Adrenal gland (tissue), 5 donors: ENCODE results near the gene TFDP1.
"Not testable (repeated sequence)": the region's sequence is repeated elsewhere in the genome, so short reads cannot be mapped to it uniquely, and the experiment has no call there.

Source experiments
- POLR2A ChIP-seq, 2 donors: fragments of 450-650 bp; IDR thresholded peaks; one replicate each; pipeline ENCODE4 v1.6.1; 2017; ENCODE audit warnings: antibody characterized with exemption in 2 of 2, mild to moderate bottlenecking in 2 of 2, moderate library complexity in 1 of 2
- TF ChIP-seq, protein P1 (sequence below), 6 experiments: fragments of 450-650 bp in 4 of 6; fragments of 200-600 bp in 2 of 6; sonication (generic) in 1 of 6; IDR thresholded peaks; 1 replicate in 5 of 6; 2 replicates in 1 of 6; pipeline versions ENCODE4 v1.5.1 to v1.8.0; 2016 to 2021; ENCODE audit warnings: antibody characterized with exemption in 6 of 6, mild to moderate bottlenecking in 2 of 6, moderate library complexity in 1 of 6
- donor health status: DM: no; HTN: no; CAD: no.

DNA sequence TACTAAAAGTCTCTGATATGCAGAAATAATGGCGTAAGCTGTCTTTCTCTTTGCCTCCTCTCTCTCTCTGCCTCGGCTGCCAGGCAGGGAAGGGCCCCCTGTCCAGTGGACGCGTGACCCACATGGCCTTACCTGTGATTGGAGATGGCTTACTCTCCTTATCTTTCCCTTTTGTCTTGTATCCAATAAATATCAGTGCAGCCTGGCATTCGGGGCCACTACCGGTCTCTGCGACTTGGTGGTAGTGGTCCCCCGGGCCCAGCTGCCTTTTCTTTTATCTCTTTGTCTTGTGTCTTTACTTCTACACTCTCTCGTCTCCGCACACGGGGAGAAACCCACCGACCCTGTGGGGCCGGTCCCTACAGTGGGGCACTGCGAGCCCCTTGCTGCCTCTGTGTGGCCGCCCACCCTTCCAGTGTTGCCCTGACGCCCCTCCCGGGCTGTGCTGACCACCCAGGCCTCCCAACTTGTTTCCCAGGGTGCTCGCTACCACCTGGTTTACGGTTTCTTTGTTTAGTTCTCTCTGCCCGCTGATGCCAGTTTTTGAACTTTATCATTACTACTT lies 37.5 kb downstream of the TFDP1 start:
- not testable (repeated sequence) for TF ChIP-seq POLR2A (IDR thresholded peaks at IDR 0.05)
- TF ChIP-seq, protein P1, sequence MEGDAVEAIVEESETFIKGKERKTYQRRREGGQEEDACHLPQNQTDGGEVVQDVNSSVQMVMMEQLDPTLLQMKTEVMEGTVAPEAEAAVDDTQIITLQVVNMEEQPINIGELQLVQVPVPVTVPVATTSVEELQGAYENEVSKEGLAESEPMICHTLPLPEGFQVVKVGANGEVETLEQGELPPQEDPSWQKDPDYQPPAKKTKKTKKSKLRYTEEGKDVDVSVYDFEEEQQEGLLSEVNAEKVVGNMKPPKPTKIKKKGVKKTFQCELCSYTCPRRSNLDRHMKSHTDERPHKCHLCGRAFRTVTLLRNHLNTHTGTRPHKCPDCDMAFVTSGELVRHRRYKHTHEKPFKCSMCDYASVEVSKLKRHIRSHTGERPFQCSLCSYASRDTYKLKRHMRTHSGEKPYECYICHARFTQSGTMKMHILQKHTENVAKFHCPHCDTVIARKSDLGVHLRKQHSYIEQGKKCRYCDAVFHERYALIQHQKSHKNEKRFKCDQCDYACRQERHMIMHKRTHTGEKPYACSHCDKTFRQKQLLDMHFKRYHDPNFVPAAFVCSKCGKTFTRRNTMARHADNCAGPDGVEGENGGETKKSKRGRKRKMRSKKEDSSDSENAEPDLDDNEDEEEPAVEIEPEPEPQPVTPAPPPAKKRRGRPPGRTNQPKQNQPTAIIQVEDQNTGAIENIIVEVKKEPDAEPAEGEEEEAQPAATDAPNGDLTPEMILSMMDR (IDR thresholded peaks at IDR 0.05), result not testable (repeated sequence)
